Lung (tissue), 12 donors: ENCODE measurements around the gene SNTA1. TPM values are rescaled to one million over a fixed set of nuclear protein-coding genes. Genes with fewer than 3 reads are reported as not detected.

Source experiments
- ATAC-seq: fragments of 200-7000 bp; cut with Tn5 transposase; one replicate; pipeline ENCODE4 v1.9.1; 2020; ENCODE audit warnings: moderate number of reproducible peaks; ENCODE audit not compliant: insufficient read depth, low FRiP score
- DNase-seq, 3 donors: peaks; one replicate each; pipeline ENCODE4 v3.0.0-alpha.2; 2013 to 2017
- H3K27ac ChIP-seq, 2 donors: one replicate each; pipeline ENCODE4 v1.5.1; 2013; ENCODE audit warnings: mild to moderate bottlenecking in 2 of 2, moderate library complexity in 2 of 2, control low read depth in 1 of 2, inconsistent platforms in 1 of 2, low read depth in 1 of 2, low read length in 1 of 2
- H3K27me3 ChIP-seq, 3 donors: one replicate each; pipeline ENCODE4 v1.5.1; 2013; ENCODE audit warnings: low read length in 2 of 3; ENCODE audit not compliant: control insufficient read depth in 3 of 3, insufficient read depth in 3 of 3
- H3K36me3 ChIP-seq, 4 donors: one replicate each; pipeline ENCODE4 v1.5.1; 2013; ENCODE audit warnings: low read length in 4 of 4, mild to moderate bottlenecking in 1 of 4, moderate library complexity in 1 of 4; ENCODE audit not compliant: control insufficient read depth in 4 of 4, insufficient read depth in 4 of 4
- H3K4me1 ChIP-seq, 5 donors: one replicate each; pipeline ENCODE4 v1.5.1; 2013; ENCODE audit warnings: low read length in 5 of 5, mild to moderate bottlenecking in 2 of 5, moderate library complexity in 1 of 5; ENCODE audit not compliant: control insufficient read depth in 5 of 5, insufficient read depth in 5 of 5
- H3K4me3 ChIP-seq: one replicate; pipeline ENCODE4 v1.5.1; 2013; ENCODE audit warnings: mild to moderate bottlenecking, control low read depth, moderate library complexity
- H3K9ac ChIP-seq, 2 donors: one replicate each; pipeline ENCODE4 v1.5.1; 2013; ENCODE audit warnings: low read length in 2 of 2, control low read depth in 1 of 2; ENCODE audit not compliant: insufficient read depth in 1 of 2
- H3K9me3 ChIP-seq, 4 donors: one replicate each; pipeline ENCODE4 v1.5.1; 2013; ENCODE audit warnings: low read length in 3 of 4, mild to moderate bottlenecking in 1 of 4, moderate library complexity in 1 of 4; ENCODE audit not compliant: control insufficient read depth in 4 of 4, insufficient read depth in 3 of 4
- CTCF ChIP-seq: IDR thresholded peaks from 2 replicates; pipeline ENCODE4 v1.5.1; 2012; ENCODE audit warnings: mild to moderate bottlenecking; ENCODE audit errors: control extremely low read depth, extremely low read depth
- WGBS, 2 donors: extraction: QIAGEN DNeasy Blood & Tissue Kit; methylation state at CpG; one replicate each; pipeline ENCODE4 v1.1.7; 2013; 5-methylcytosine and 5-hydroxymethylcytosine counted together
- polyA plus RNA-seq, 2 donors: library from polyadenylated mRNA; stranded (reverse); fragments of 200-250 nt; gene quantifications; one replicate each; pipeline ENCODE4 v1.2.1, GENCODE V29; 2013
- total RNA-seq, 2 donors: library from RNA; depleted of rRNA in 1 of 2; stranded (reverse); fragments of >200 nt in 1 of 2; gene quantifications; one replicate each; pipeline ENCODE4 v1.2.1, GENCODE V29; 2014 to 2021
- donor health status: control.
- donor health status: control.
- donor health status: Bipolar disorder and iron deficiency.
- donor health status: healthy.
- donor health status: DM: yes; HTN: yes; CAD: no.

Gene SNTA1
- total and polyA plus RNA-seq, 4 donors = 3.7 to 9.9 (median 6.8) TPM

DNA sequence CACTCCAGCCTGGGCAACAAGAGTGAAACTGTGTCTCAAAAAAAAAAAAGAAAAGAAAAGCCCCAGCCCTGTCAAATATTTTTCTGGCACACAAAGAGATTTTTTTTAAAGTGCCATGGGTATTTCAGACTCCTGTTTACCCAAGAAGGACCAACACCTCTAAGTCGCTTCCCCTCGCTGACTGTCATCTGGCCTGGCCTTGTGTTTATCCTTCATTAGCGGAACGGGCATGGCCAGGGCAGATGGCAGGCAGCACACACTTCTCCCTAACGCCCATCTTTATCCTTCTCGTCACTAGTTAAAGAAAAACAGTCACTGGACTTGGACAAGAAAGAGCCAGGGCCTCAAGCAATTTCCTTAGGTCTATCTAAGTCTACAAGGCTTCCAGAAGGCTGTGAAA lies 39.0 kb upstream of the SNTA1 start:
- no peaks in the 10 kb centered on the region for H3K9me3 ChIP-seq
- no peak for ATAC-seq
- 82 to 87% methylated on average over 6 of the region's 6 CpGs for WGBS, 2 donors
- no peaks in the 10 kb centered on the region for H3K27me3 ChIP-seq
- TF ChIP-seq CTCF = no peak
- no peak overlapping the region for H3K4me3 ChIP-seq
- H3K4me1 ChIP-seq = no peaks in the 10 kb centered on the region
- H3K9ac ChIP-seq = no peak overlapping the region
- no peak overlapping the region for H3K27ac ChIP-seq
- no peak for DNase-seq
- no peaks in the 10 kb centered on the region for H3K36me3 ChIP-seq

DNA sequence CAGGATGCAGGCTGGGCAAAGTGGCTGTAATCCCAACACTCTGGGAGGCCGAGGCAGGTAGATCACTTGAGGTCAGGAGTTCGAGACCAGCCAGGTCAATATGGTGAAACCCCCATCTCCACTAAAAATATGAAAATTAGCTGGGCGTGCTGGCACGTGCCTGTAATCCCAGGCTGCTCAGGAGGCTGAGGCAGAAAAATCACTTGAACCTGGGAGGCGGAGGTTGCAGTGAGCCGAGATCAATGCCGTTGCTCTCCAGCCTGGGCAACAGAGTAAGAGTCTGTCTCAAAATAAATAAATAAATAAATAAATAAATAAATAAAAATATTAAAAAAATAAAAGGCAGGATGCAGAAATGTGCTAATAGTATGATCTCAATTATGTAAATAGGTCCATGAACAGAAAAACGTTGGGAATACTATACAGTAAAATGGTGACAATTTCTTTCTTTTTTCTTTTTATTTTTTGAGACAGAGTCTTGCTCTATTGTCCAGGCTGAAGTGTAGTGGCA lies 37.9 kb upstream of the SNTA1 start:
- TF ChIP-seq CTCF = no peak
- no peak overlapping the region for H3K27ac ChIP-seq
- H3K4me3 ChIP-seq = no peak overlapping the region
- ATAC-seq (no peak), DNase-seq (no peak)
- no peaks in the 10 kb centered on the region for H3K4me1 ChIP-seq
- H3K9ac ChIP-seq = no peak overlapping the region
- WGBS, 2 donors = 95 to 97% methylated on average over 8 of the region's 8 CpGs
- H3K27me3 ChIP-seq = no peaks in the 10 kb centered on the region
- H3K9me3 ChIP-seq = no peaks in the 10 kb centered on the region
- H3K36me3 ChIP-seq = no peaks in the 10 kb centered on the region

GRCh38 chr20:33480048-33480447 lies 36.5 kb upstream of the SNTA1 start:
- WGBS, 2 donors = 96 to 97% methylated on average over 5 of the region's 5 CpGs
- no peak for TF ChIP-seq CTCF
- Histone ChIP-seq H3K27ac (no peak overlapping the region), H3K36me3 (no peaks in the 10 kb centered on the region), H3K4me3 (no peak overlapping the region), H3K4me1 (peaks cover 0 to 10% (median 0%) of the 10 kb centered on the region in 5 donors), H3K9ac (no peak overlapping the region), H3K27me3 (no peaks in the 10 kb centered on the region), H3K9me3 (no peaks in the 10 kb centered on the region)
- ATAC-seq (no peak), DNase-seq (no peak)
